ENCODE data around the gene TSKS.

TSKS gene

GRCh38 chr19:49741210-49741844 lies 21.8 kb downstream of the TSKS start:
- Histone ChIP-seq H3K9me2 (replicated peaks; ENCODE audit: low read depth, low read length) (no peaks in the 10 kb centered on the region), H3K9ac (ENCODE audit: low read depth, low read length, poor library complexity, severe bottlenecking) (no peak overlapping the region), H3K79me2 (ENCODE audit: insufficient read depth, low read length) (no peaks in the 10 kb centered on the region), H4K20me1 (ENCODE audit: insufficient read depth, low read length, poor library complexity, severe bottlenecking) (no peaks in the 10 kb centered on the region), H3K27me3 (ENCODE audit: insufficient read depth, low read length, poor library complexity, severe bottlenecking) (no peaks in the 10 kb centered on the region), H3K36me3 (ENCODE audit: insufficient read depth, low read length) (no peaks in the 10 kb centered on the region), H2AFZ (ENCODE audit: low read length) (no peak overlapping the region), H3K4me2 (ENCODE audit: low read depth, low read length, poor library complexity, severe bottlenecking) (no peak overlapping the region), H3K4me1 (ENCODE audit: insufficient read depth, low read length, poor library complexity, severe bottlenecking) (no peaks in the 10 kb centered on the region), H3K4me3 (ENCODE audit: low read length, poor library complexity, severe bottlenecking) (no peak overlapping the region), H3F3A (ENCODE audit: low read depth) (no peaks in the 10 kb centered on the region), H3K9me3 (ENCODE audit: insufficient read depth, low read depth, low read length) (no peaks in the 10 kb centered on the region)
- TF ChIP-seq CTCF (conservative IDR thresholded peaks at IDR 0.05; ENCODE audit: low read length): no peak
- no peak for TF ChIP-seq EZH2phosphoT487 (IDR thresholded peaks at IDR 0.05; ENCODE audit: borderline replicate concordance)

GRCh38 chr19:49739933-49740332 lies 23.2 kb downstream of the TSKS start:
- no peak overlapping the region for H3K4me3 ChIP-seq (ENCODE audit: low read length, poor library complexity, severe bottlenecking)
- TF ChIP-seq EZH2phosphoT487 (IDR thresholded peaks at IDR 0.05; ENCODE audit: borderline replicate concordance) (no peak), CTCF (conservative IDR thresholded peaks at IDR 0.05; ENCODE audit: low read length) (no peak)
- H3K9ac ChIP-seq (ENCODE audit: low read depth, low read length, poor library complexity, severe bottlenecking): no peak overlapping the region
- H3K9me3 ChIP-seq (ENCODE audit: insufficient read depth, low read depth, low read length): no peaks in the 10 kb centered on the region
- H3K79me2 ChIP-seq (ENCODE audit: insufficient read depth, low read length): no peaks in the 10 kb centered on the region
- no peak overlapping the region for H2AFZ ChIP-seq (ENCODE audit: low read length)
- H3K27me3 ChIP-seq (ENCODE audit: insufficient read depth, low read length, poor library complexity, severe bottlenecking): no peaks in the 10 kb centered on the region
- H3K4me2 ChIP-seq (ENCODE audit: low read depth, low read length, poor library complexity, severe bottlenecking): no peak overlapping the region
- H3K9me2 ChIP-seq (replicated peaks; ENCODE audit: low read depth, low read length): no peaks in the 10 kb centered on the region
- H3K4me1 ChIP-seq (ENCODE audit: insufficient read depth, low read length, poor library complexity, severe bottlenecking): no peaks in the 10 kb centered on the region
- no peaks in the 10 kb centered on the region for H4K20me1 ChIP-seq (ENCODE audit: insufficient read depth, low read length, poor library complexity, severe bottlenecking)
- H3F3A ChIP-seq (ENCODE audit: low read depth): no peaks in the 10 kb centered on the region
- H3K36me3 ChIP-seq (ENCODE audit: insufficient read depth, low read length): no peaks in the 10 kb centered on the region

- no peaks in the 10 kb centered on the region for H4K20me1 ChIP-seq (ENCODE audit: insufficient read depth, low read length, poor library complexity, severe bottlenecking)
- H3K9ac ChIP-seq (ENCODE audit: low read depth, low read length, poor library complexity, severe bottlenecking): no peak overlapping the region
- H3K9me3 ChIP-seq (ENCODE audit: insufficient read depth, low read depth, low read length): no peaks in the 10 kb centered on the region
- H3K79me2 ChIP-seq (ENCODE audit: insufficient read depth, low read length): no peaks in the 10 kb centered on the region
- no peak overlapping the region for H2AFZ ChIP-seq (ENCODE audit: low read length)
- no peaks in the 10 kb centered on the region for H3K27me3 ChIP-seq (ENCODE audit: insufficient read depth, low read length, poor library complexity, severe bottlenecking)
- no peaks in the 10 kb centered on the region for H3K36me3 ChIP-seq (ENCODE audit: insufficient read depth, low read length)
- no peak overlapping the region for H3K4me2 ChIP-seq (ENCODE audit: low read depth, low read length, poor library complexity, severe bottlenecking)
- H3K4me1 ChIP-seq (ENCODE audit: insufficient read depth, low read length, poor library complexity, severe bottlenecking): no peaks in the 10 kb centered on the region
- TF ChIP-seq EZH2phosphoT487 (IDR thresholded peaks at IDR 0.05; ENCODE audit: borderline replicate concordance) (no peak), CTCF (conservative IDR thresholded peaks at IDR 0.05; ENCODE audit: low read length) (no peak)
- H3F3A ChIP-seq (ENCODE audit: low read depth): no peaks in the 10 kb centered on the region
- H3K4me3 ChIP-seq (ENCODE audit: low read length, poor library complexity, severe bottlenecking): no peak overlapping the region
- no peaks in the 10 kb centered on the region for H3K9me2 ChIP-seq (replicated peaks; ENCODE audit: low read depth, low read length)
Observed at GRCh38 chr19:49739098-49739497, 24.0 kb downstream of the TSKS start.

All from Loucy (cell line).